Left hindlimb (tissue), 1 donor: ENCODE data around the gene ZNF502.

Source experiments
- DNase-seq: peaks from one replicate; pipeline ENCODE4 v3.0.0-alpha.2; 2018

The ZNF502 gene

DNA sequence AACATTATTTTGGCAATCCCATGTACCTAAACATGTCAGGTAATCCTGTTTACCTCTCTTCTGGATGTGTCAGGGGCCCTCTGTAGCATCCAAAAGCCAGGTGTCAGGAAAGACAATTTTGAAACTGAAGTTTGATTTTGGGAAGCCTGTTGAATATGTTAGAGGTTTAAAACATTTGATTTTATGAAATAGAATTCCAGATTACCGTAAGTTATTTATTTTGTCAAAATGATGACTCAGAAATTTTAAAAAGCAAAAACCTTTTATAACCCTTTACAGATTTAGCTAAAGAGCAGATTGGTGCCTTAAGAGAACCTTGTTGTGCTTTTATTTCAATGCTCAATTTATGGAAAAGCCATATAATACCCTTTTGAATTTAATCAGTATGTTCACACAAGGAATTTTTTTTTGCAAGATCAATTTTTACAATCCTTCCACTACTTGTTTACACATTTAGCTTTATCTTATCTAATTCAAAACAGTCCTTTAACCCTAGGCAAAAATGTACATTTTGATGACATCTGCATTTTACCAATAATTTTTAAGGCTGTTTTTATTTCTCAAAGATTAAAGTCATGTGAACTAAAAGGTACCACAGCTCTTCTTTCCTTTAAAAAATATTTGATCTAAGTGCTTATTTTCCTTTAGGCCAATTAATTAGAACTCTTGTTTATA, 59.1 kb downstream of the ZNF502 start:
- no peak for DNase-seq

DNA sequence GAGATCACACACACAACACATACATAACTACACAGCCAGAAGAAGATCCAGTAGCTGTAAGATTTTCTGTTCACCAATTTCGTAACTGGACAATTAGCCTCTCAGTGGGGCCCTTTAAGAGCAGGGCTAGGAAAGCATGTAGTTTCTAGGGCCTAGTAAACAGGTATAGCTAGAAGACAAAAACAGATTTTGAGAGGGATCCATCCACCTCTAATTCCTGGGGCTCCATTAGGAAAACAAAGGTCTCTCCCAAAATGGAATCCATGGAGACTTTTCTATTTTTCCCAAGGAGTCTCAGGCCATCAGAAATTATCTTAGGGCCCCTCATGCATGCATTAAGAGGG, 59.6 kb downstream of the ZNF502 start:
- DNase-seq = no peak
